ENCODE measurements around the gene ADAM19.

DNA sequence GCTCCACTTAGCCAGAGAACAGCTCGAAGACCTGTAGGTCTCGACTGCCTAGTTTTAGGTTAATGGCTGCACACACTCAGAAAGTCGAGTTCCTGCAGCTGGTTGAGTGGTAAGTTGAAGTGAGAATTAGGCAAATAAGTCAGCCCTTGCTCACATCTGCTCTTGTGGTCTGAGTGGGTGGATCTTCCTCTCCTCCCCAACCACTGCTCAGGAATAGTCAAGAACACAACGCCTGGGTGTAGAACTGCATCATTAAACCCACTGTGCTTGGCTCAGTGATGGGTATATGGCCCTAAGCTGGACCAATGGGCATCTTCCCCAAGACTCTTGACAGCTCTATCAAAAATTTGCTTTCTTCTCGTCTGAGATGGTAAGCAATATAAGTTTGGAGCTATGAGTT is 20.9 kb upstream of the ADAM19 start:
- TF ChIP-seq, protein P1, sequence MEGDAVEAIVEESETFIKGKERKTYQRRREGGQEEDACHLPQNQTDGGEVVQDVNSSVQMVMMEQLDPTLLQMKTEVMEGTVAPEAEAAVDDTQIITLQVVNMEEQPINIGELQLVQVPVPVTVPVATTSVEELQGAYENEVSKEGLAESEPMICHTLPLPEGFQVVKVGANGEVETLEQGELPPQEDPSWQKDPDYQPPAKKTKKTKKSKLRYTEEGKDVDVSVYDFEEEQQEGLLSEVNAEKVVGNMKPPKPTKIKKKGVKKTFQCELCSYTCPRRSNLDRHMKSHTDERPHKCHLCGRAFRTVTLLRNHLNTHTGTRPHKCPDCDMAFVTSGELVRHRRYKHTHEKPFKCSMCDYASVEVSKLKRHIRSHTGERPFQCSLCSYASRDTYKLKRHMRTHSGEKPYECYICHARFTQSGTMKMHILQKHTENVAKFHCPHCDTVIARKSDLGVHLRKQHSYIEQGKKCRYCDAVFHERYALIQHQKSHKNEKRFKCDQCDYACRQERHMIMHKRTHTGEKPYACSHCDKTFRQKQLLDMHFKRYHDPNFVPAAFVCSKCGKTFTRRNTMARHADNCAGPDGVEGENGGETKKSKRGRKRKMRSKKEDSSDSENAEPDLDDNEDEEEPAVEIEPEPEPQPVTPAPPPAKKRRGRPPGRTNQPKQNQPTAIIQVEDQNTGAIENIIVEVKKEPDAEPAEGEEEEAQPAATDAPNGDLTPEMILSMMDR (conservative IDR thresholded peaks at IDR 0.05; ENCODE audit: low read length) = no peak
- TF ChIP-seq EZH2phosphoT487 (IDR thresholded peaks at IDR 0.05; ENCODE audit: borderline replicate concordance, low read depth, low read length) = no peak
